Inflammatory macrophage (primary cell): ENCODE results near the gene ABCD1.
"Not testable (repeated sequence)": the region's sequence is repeated elsewhere in the genome, so short reads cannot be mapped to it uniquely, and the experiment has no call there.

Experiments used
- DNase-seq, 2 donors: peaks; one replicate each; pipeline ENCODE4 v3.0.0-alpha.2; 2020 to 2022

The ABCD1 gene

GRCh38 chrX:153694687-153695270 lies 29.9 kb upstream of the ABCD1 start:
- DNase-seq: no peak

- DNase-seq: no peak
Observed at GRCh38 chrX:153696100-153696499, 28.6 kb upstream of the ABCD1 start.

- not testable (repeated sequence) for DNase-seq
Observed at GRCh38 chrX:153696538-153696937, 28.1 kb upstream of the ABCD1 start.

GRCh38 chrX:153696986-153697722 lies 27.5 kb upstream of the ABCD1 start:
- not testable (repeated sequence) for DNase-seq

- DNase-seq: no peak
Observed at GRCh38 chrX:153697924-153698865, 26.5 kb upstream of the ABCD1 start.

- DNase-seq: not testable (repeated sequence)
Observed at GRCh38 chrX:153699210-153699783, 25.4 kb upstream of the ABCD1 start.

- not testable (repeated sequence) for DNase-seq
Observed at GRCh38 chrX:153699784-153700371, 24.8 kb upstream of the ABCD1 start.

- no peak for DNase-seq
Observed at GRCh38 chrX:153700376-153700945, 24.2 kb upstream of the ABCD1 start.

- DNase-seq: no peak
Observed at GRCh38 chrX:153700967-153701366, 23.7 kb upstream of the ABCD1 start.

GRCh38 chrX:153701706-153702105 lies 22.9 kb upstream of the ABCD1 start:
- no peak for DNase-seq

- DNase-seq: no peak
Observed at GRCh38 chrX:153702336-153703035, 22.2 kb upstream of the ABCD1 start.

- DNase-seq: no peak
Observed at GRCh38 chrX:153703036-153703370, 21.7 kb upstream of the ABCD1 start.

GRCh38 chrX:153704021-153704526 lies 20.6 kb upstream of the ABCD1 start:
- no peak for DNase-seq

- DNase-seq: not testable (repeated sequence)
Observed at GRCh38 chrX:153704631-153705402, 19.8 kb upstream of the ABCD1 start.

- not testable (repeated sequence) for DNase-seq
Observed at GRCh38 chrX:153705403-153706060, 19.1 kb upstream of the ABCD1 start.

- DNase-seq: no peak
Observed at GRCh38 chrX:153706799-153707198, 17.9 kb upstream of the ABCD1 start.

GRCh38 chrX:153707406-153707805 lies 17.2 kb upstream of the ABCD1 start:
- DNase-seq: no peak

GRCh38 chrX:153708415-153708814 lies 16.2 kb upstream of the ABCD1 start:
- peak; percentile 69 to 79 for DNase-seq

- DNase-seq: no peak
Observed at GRCh38 chrX:153709726-153710674, 14.7 kb upstream of the ABCD1 start.
